Left lung (tissue), 10 donors: ENCODE data around the gene POTEG. TPM values are rescaled to one million over a fixed set of nuclear protein-coding genes. Genes with fewer than 3 reads are reported as not detected.
"Not testable (repeated sequence)": the region's sequence is repeated elsewhere in the genome, so short reads cannot be mapped to it uniquely, and the experiment has no call there.

Source experiments
- ATAC-seq: fragments of 200-7000 bp; cut with Tn5 transposase; one replicate; pipeline ENCODE4 v1.9.1; 2020; ENCODE audit warnings: moderate library complexity
- DNase-seq, 4 donors: peaks; one replicate each; pipeline ENCODE4 v3.0.0-alpha.2; 2013 to 2020
- H3K27ac ChIP-seq, 2 donors: fragments of 200-600 bp; sonication (generic) in 1 of 2; one replicate each; pipeline versions ENCODE4 v1.5.0 to v1.8.0; 2020 to 2021
- H3K27me3 ChIP-seq, 2 donors: fragments of 200-600 bp; sonication (generic) in 1 of 2; one replicate each; pipeline versions ENCODE4 v1.5.0 to v1.8.0; 2020 to 2021
- H3K36me3 ChIP-seq, 2 donors: fragments of 200-600 bp; sonication (generic) in 1 of 2; one replicate each; pipeline versions ENCODE4 v1.5.0 to v1.8.0; 2020 to 2021
- H3K4me1 ChIP-seq, 2 donors: fragments of 200-600 bp; one replicate each; pipeline ENCODE4 v1.8.0; 2021
- H3K4me3 ChIP-seq, 2 donors: fragments of 200-600 bp; sonication (generic) in 1 of 2; one replicate each; pipeline versions ENCODE4 v1.5.0 to v1.8.0; 2020 to 2021; ENCODE audit warnings: mild to moderate bottlenecking in 1 of 2
- H3K9me3 ChIP-seq, 2 donors: fragments of 200-600 bp; sonication (generic) in 1 of 2; one replicate each; pipeline versions ENCODE4 v1.5.0 to v1.8.0; 2020 to 2021
- intact Hi-C, 2 donors: fragments of 100-400 bp; cut with DNase I; formaldehyde crosslinking; loops; one replicate each; pipeline versions ENCODE4 v1.11.2 to v1.14.2; 2022
- polyA plus RNA-seq, 6 donors: library from polyadenylated mRNA; unstranded; fragments of 120-200 nt; gene quantifications; one replicate each; pipeline ENCODE4 v1.2.1, GENCODE V29; 2013; ENCODE audit not compliant: insufficient read length in 6 of 6
- total RNA-seq, 2 donors: library from RNA; stranded (reverse); fragmentation: NEBNext Ultra II Directional; extraction: Animal tissue kit (Norgen Biotek cat#: 25700); gene quantifications; one replicate each; pipeline ENCODE4 v1.2.1, GENCODE V29; 2021
- donor health status: DM: no; HTN: yes; CAD: no.
- donor health status: DM: no; HTN: no; CAD: no.

The POTEG gene
- total and polyA plus RNA-seq, 8 donors: not detected

GRCh38 chr14:19362323-19362722, 71.8 kb downstream of the POTEG start:
- H3K9me3 ChIP-seq, H3K36me3 ChIP-seq, intact Hi-C loops, ATAC-seq, H3K4me3 ChIP-seq, H3K4me1 ChIP-seq, H3K27ac ChIP-seq, H3K27me3 ChIP-seq: not testable (repeated sequence)
- peak in 1 of 4 donors; percentile 42 for DNase-seq

DNA sequence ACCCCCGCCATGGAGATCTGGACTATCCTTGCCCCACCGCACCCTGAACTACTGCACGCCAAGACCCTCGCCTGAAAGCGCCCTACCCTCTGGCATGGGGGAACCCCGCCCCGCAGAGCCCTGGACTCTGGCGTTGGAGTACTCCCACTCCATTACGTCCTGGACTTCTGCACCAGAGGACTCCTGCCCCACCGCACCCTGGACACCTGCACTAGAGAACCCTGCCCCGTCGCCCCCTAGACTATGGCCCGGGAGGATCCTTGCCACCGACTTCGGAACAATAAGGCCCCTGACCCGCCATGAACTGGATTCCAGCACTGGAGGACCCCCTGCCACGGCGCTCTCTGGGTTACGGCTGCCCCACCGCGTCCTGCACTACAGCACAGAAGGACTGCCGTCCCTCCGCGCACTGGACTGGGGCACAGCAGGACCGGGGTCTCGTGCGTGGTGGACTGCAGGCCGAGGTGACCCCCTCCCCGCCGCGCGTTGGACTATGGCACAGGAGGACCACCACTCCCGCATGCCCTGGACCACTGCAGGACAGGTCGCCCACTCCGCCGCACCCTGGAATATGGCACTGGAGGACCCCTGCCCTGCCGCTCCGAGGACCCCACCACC, 72.4 kb downstream of the POTEG start:
- H3K4me1 ChIP-seq, H3K36me3 ChIP-seq, H3K9me3 ChIP-seq, H3K4me3 ChIP-seq, ATAC-seq, DNase-seq, H3K27ac ChIP-seq, intact Hi-C loops, H3K27me3 ChIP-seq: not testable (repeated sequence)

GRCh38 chr14:19360937-19361635, 73.1 kb downstream of the POTEG start:
- peak in 1 of 4 donors; percentile 79 for DNase-seq
- H3K4me3 ChIP-seq, H3K4me1 ChIP-seq, intact Hi-C loops, ATAC-seq, H3K36me3 ChIP-seq, H3K27ac ChIP-seq, H3K27me3 ChIP-seq, H3K9me3 ChIP-seq: not testable (repeated sequence)
